Measurements from ENCODE around the gene DDX51.

DDX51 gene

DNA sequence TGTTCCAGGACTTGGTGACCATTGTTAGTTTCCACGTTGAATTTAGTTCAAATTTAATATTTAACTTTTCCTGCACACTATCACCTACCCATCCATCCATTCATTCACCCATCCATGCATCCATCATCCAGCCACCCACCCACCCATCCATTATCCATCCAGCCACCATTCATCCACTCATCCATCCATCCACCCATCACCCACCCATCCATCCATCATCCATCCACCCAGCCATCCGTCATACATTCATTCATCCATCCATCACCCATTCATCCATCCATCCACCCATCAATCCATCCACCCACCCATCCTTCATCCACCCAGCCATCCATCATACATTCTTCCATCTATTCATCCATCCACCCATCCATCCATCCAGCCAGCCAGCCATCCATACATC, 22.0 kb upstream of the DDX51 start:
- no peak for DNase-seq

DNA sequence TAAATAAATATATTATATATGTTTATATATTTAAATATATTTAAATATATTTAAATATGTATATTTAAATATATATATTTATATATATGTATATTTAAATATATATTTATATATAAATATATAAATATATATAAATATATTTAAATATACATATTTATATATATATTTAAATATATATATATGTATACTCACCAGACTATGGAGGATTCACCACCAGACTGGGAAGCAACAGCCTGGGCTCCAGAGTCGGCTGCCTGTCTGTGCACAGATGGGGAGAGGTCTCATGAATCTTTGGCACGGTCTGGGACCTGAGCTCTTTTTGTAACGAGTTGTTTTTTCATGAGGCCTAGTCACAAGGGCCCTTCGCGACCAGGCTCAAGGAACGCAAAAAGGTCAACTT, 21.5 kb upstream of the DDX51 start:
- no peak for DNase-seq

DNA sequence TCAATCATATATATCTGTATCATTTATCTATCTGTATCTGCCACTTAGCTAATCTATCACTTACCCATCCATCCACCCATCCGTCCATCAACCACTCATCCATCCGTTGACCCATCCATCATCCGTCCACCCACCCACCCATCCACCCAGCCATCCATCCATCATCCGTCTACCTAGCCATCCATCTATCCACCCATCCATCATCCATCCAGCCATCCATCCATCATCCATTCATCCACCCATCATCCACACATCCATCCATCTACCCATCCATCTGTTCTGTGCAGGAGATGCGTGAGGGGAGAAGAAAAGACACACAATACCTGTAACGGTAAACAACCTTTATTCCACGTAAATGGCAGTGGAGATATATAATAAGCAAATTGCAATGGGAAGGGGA, 20.3 kb upstream of the DDX51 start:
- no peak for DNase-seq

DNA sequence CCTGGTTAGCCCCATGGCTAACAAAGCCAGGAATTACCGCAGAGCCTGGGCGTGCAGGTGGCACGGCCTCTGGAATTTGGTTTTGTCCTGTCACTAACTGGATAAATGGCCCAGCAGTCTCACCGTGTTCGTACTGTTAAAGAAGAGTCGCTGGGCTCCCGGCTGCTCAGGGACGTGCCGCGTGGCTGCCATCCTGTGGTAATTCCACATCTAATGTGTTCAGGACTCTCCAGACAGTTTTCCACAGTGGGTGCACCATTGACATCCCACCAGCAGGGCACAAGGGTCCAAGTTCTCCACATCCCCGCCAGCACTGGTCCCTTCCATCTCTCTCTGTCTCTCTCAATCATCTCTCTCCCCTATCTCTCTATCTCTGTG, 19.8 kb upstream of the DDX51 start:
- DNase-seq, result no peak

DNA sequence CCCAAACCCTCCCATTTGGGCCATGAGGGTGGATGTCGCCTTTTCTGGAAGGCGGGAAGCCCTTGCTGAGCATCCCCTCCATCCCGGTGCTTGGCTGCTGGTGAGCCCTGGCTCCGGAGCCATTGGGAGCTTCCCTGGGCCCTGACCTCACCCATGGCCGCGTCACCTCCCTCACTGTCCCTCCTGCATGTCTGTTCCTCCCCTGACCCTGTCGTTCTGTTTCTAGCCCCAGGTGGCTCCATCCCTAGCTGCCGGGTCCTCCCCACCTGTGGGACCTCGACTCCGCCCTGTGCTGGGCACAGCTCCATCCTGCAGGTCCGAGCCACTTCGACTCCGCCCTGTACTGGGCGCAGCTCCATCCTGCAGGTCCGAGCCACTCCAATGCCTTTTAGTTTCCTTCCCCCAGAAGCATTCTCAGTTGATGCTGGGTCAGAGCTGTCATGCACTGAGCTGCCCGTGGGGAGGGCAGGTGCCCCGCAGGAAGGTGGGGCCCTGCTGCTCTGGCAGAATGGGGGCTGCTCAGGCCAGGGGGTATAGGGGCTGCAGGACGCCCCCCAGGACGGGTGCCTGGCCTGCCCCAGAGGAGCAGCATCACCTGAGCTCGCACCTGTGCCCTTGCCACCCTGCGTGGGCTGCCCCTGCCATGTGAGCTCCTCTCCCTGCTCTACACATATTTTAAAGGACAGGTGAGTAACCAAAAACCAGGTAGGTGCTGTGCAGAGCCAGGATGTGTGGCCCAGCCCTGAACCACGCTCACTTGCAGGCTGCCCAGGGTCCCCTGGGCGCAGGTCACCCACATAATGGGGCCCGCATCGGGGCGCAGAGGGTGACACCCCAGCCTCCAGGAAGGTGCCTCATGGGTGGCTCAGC, 19.2 kb upstream of the DDX51 start:
- DNase-seq, result peak in 1 of 3 donors; percentile 18

DNA sequence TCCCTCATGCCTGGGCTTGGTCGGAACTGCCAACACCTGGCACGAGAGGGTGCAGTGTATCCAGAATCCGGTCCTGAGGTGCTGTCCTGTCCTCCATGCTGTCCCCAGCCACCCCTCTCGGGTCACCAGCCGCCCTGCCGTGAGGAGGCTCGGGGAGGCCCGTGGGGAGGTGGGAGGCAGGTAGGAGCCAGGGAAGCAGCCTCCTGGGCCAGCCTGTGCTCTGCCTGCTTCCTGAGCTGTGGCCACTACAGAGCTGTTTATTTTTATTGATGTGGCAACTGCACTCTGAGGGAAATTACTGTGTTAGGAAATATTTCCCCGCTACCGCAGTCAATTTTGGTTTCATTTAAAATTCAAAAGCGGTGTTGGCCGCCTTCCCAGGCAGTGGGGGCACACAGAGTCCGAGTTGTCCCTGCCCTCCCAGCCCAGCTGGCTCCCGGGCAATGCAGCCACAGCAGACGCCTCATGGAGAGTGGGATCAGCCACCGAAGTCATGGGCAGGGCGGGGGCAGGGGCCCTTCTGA, 18.5 kb upstream of the DDX51 start:
- DNase-seq, result peak; percentile 72 to 80 (median 78)

DNA sequence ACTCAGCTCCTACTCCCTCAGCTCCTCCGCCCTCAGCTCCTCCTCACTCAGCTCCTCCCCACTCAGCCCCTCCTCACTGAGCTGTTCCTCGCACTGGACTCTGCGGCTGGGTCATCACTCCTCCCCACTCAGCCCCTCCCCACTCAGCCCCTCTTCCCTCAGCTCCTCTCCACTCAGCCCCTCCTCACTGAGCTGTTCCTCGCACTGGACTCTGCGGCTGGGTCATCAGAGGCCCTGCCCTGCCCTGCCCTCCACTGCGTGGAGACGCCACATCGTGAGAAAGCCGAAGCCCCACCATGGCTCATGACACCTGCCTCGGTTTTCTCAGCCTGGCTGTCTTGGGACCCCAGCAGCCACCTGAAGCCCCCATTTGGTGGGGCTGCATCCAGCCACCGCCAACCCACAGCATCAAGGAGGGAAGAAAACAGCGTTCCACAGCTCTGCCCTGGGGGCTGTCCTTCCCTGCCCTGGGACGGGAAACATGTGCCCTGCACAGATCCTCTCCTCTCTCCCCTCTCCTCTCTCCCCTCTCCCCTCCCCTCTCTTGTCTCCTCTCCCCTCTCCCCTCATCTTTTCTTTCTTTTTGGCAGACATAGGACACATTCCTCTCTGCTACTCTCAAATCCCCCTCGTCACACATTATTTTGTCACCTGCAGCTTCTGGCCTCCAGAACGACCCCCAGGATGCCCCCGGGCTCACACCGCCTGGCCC, 17.8 kb upstream of the DDX51 start:
- no peak for DNase-seq

DNA sequence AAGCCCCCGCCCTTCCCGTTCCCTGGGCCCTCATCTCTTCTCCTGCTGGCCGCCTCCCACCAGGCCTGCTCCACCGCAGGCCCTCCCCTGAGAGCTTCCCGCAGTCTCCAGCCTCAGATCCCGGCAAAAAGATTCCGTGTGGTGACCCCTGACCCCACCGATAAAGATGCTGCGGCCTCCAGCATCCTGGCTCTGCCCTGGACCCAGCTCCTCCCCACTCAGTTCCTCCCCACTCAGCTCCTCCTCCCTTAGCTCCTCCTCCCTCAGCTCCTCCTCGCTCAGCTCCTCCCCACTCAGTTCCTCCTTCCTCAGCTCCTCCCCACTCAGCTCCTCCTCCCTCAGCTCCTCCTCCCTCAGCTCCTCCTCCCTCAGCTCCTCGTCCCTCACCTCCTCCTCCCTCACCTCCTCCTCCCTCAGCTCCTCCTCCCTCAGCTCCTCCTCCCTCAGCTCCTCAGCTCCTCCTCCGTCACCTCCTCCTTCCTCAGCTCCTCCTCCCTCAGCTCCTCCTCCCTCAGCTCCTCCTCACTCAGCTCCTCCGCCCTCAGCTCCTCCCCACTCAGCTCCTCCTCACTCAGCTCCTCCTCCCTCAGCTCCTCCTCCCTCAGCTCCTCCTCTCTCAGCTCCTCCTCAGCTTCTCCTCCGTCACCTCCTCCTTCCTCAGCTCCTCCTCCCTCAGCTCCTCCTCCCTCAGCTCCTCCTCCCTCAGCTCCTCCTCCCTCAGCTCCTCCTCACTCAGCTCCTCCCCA, 17.1 kb upstream of the DDX51 start:
- peak in 1 of 3 donors; percentile 43 for DNase-seq

DNA sequence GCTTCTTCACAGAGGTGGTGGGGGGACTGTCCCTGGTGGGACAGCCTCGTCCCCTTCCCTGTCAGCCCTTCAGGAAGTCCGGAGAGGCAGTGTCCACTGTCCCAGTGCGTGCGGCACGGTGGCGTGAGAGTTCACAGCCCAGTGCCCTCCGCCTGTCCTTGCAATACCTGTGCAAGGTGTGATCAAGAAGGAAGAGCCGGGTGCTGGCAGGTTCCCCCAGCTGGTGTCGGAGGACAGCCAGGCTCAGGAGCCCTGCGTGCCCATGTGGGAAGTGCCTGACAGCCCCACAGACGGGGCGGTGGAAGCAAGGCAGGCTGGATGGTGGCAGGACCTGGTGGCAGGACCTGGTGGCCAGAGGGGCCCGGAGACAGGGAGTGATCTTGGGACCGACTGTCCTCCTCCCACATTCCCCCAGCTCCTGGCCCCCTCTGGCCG, 16.5 kb upstream of the DDX51 start:
- DNase-seq, result no peak

DNA sequence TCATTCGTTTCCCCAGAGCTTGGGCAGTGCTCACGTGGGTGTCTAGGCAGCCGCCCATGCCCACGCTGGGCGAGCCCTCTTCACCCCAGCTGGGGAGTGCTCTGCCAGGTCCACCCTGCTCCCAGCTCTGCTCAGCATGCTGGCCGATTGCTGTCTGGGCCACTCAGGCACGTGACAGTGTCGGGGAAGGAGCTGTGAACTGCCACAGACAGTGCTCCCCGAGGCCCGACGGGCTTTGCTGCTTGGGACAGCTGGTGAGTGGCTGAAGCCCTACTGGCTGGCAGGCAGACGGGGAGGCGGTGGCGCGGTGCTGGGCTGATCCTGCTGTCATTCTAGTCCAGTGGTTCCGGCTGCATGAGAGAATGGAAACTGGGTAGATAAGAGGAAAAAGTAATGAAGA, 15.9 kb upstream of the DDX51 start:
- no peak for DNase-seq

DNA sequence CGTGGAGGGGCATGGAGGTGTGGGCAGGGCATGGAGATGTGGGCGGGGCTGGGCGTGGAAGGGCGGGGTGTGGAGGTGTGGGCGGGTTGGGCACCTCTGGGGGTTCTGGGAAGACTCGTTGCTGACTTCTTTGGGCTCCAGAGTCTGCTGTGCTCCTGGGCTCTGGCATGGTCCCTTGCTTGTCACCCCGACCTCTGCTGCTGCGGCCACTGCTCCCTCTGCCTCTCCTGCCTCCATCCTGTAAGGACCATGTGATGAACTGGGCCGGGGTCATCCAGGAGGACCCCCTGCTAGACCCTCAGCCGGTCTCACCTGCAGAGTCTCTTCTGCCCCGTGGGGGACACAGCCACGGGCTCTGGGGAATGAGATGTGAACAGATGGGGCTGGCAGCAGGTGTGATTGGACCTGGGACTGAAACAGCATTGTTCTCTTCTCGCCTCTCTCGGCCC, 15.5 kb upstream of the DDX51 start:
- no peak for DNase-seq

DNA sequence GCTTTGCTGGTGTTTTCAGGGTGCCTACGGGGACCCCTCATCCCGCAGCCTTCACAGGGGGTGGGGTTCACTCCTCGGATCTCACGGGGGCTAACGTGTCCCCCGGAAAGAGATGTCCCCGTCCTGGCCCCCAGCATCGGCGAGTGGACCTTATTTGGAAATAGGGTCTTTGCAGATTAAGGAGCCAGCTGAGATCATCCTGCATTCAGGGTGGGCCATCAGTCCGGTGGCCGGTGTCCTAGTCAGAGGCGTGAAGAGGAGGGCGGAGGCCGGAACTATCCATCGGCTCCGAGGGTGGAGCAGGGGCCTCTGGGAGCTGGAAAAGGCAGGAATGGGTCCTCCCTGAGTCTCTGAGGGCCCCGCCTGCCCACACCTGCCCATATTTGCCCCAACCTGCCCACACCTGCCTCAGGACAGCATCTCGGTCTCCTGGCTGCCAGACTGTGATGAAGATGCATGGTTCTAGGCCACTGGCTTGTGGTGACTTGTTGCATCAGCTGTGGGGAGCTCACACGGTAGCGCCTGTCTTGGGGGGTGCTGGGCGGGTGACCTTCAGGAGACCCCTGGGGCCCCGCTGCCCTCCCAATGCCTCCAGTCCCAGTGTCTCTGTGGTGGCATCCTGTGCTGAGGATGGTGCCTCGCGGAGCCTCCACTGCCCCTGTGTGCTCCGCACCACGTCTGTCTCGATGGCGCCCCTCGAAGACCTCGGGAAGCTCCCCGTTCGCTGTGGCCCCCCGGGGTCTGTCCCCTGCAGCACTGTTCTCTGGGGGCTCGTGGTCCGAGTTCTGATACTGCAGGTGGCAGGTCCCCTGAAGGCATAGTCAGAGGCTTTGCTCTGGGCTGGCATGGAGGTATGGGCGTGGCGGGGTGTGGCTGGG, 14.8 kb upstream of the DDX51 start:
- no peak for DNase-seq

DNA sequence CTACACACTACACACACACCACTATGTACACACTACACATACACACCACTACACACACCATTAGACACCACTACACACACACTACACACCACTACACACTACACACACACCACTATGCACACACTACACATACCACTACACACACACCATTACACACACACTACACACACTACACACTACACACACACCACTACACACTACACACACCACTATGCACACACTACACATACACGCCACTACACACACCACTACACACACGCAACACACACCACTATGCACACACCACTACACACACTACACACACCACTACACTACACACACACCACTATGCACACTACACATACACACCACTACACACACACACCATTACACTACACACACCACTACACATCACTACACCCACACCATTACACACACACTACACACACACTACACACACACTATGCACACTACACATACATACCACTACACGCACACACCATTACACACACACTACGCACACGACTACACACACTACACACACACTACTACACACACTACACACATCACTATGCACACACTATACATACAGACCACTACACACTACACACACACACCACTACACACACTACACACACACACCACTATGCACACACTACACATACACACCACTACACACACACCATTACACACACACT, 13.8 kb upstream of the DDX51 start:
- DNase-seq, result no peak

DNA sequence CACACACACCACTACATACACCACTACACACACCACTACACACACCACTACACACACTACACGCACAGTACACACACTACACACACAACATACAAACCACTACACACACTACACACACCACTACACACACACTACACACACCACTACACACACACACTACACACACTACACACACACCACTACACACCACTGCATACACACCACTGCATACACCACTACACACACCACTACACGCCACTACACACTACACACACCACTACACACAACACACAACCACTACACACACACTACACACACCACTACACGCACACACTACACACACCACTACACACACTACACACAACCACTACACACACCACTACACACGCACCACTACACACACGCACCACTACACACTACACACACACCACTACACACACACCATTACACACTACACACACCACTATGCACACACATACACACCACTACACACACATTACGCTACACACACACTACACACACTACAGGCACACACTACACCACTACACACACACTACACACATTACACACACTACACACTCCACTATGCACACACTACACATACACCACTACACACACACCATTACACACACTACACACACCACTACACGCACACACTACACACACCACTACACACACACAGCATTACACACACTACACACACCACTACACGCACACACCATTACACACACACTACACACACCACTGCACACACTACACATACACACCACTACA, 12.6 kb upstream of the DDX51 start:
- no peak for DNase-seq

DNA sequence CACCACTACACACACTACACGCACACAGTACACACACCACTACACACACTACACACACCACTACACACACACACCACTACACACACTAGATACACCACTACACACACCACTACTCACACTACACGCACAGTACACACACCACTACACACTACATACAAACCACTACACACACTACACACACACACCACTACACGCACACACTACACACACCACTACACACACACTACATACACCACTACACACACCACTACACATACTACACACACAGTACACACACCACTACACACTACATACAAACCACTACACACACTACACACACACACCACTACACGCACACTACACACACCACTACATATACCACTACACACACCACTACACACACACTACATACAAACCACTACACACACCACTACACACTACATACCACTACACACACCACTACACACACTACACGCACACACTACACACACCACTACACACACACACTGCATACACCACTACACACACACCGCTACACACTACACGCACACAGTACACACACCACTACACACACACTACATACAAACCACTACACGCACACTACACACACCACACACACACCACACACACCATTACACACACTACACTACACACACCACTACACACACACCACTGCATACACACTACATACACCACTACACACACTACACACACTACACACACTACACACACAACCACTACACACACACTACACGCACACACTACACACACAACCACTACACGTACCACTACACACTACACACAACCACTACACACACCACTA, 11.9 kb upstream of the DDX51 start:
- DNase-seq, result no peak

DNA sequence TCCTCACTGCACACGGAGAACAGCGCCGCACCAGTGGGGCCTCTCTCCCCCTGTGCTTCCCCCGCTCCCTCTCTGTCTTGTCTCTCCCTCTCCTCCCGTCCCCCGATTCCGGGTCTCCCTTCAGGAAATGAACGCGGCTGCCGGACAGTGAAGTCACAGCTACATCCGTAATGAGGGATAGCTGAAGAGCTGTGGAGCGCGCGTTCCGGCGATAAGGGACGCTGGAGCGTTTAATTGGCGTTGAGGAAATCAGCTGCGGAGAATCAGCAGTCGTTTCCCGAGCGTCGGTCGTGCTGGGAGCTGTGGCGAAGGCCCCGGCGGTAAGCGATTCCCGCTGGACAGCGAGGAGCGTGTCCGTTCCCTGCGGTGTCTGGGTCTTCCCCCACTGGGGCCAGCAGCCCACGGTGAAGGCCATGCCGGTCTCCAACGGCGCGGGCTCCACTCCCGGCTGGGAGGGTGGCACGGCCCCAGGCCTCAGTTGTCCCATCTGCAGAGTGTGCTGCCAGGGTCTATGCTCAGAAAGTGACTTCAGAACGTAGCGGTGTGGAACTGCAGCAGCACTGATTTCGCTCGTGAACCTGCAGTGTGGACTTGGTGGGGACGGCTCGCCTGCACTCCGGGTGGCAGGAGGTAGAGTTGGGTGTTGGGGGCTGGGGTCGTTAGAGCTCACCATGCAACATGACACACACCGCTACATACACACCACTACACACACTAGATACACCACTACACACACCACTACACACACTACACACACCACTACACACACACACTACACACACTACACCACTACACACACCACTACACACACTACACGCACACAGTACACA, 11.0 kb upstream of the DDX51 start:
- DNase-seq, result no peak

DNA sequence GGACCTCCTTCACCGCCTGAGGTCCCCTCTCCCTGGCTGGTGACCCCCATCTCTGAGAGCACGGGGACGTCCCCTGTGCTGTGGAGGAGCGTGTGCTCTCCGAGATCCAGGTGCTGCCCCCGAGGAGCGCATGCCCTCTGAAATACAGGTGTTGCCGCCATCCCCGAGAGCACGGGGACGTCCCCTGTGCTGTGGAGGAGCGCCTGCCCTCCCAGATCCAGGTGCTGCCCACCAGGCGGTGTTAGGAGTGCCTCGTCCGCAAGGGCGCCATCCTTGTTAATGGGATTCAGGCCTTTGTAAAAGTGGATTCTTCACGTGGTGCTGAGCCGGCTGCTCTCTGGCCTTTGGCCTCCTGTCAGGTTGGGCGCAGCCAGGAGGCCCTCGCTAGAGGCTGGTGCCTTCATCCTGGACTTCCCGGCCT, 10.2 kb upstream of the DDX51 start:
- DNase-seq, result no peak

DNA sequence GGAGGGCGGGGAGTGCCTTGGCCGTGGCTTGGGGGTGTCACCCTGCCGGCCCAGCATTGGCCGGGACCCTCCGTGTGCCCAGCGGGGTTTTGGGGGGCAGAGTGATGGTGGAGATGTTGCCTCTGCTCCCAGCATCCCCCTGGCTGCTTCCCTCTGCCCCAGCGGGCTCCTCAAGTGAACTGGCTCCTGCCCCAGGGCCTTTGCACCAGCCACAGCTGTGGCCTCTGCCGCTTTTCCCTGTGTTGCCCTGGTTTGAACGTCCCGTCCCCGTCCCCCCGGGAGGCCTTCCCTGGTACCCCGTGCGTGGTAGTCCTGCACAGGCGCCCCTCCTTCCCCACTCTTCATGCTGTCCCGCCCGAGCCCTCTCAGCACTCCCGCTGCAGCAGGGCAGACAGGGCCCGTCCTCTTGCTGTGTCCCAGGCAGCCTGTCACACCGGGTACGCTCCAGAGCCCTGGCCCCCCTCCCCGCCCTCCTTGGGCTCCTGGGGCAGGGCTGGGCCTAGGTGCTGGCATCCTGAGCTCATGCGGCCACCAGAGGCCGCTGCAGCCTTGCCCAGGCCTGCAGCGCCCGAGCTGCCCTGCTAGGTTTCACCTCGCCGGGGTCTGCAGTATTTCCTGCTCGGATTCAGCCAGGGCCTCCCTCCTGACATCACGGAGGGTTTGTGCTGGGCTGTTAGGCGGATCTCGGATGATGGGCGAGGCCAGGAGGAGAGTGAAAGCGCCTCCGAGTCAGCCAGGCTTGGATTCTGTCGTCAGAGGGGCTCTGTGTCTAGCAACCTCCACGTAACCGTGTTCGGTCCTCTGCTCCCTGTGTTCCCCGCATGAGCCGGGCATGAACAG, 9.6 kb upstream of the DDX51 start:
- DNase-seq, result peak; percentile 69 to 87 (median 82)
